Stimulated activated CD4-positive, alpha-beta T cell treated with anti-CD3 and anti-CD28 coated beads, TNF-alpha, amount 100 ng/mL, for 24 hours (primary cell): ENCODE data around the gene SH2D3A.

ENCODE experiments used
- DNase-seq, 3 experiments: peaks; one replicate each; pipeline ENCODE4 v3.0.0-alpha.2; 2020; ENCODE audit warnings: low read depth in 3 of 3

SH2D3A gene

GRCh38 chr19:6708346-6708745 is 58.9 kb downstream of the SH2D3A start:
- no peak for DNase-seq

GRCh38 chr19:6707658-6708018 is 59.6 kb downstream of the SH2D3A start:
- no peak for DNase-seq

- DNase-seq, result no peak
These were observed 60.1 kb downstream of the SH2D3A start for GRCh38 chr19:6707011-6707657.

GRCh38 chr19:6706633-6706958 is 60.6 kb downstream of the SH2D3A start:
- no peak for DNase-seq

GRCh38 chr19:6705931-6706632 is 61.2 kb downstream of the SH2D3A start:
- DNase-seq, result no peak
